MCF 10A (cell line): ENCODE data around the gene HECTD2. TPM values are rescaled to one million over a fixed set of nuclear protein-coding genes. Genes with fewer than 3 reads are reported as not detected.

Experiments used
- BruUV-seq: library from RNA; stranded (reverse); fragments of 400-500 nt; replicated peaks from 2 replicates; lab custom pipeline; 2021; lab: Mats Ljungman, UMichigan
- CTCF ChIA-PET: fragments of 300-600 bp; sonication (Branson Sonifier 250); formaldehyde crosslinking; extraction: SDS; loops from one replicate; lab custom pipeline; 2021; ENCODE audit warnings: antibody characterized with exemption, inconsistent platforms; lab: Yijun Ruan, JAX
- POLR2A ChIA-PET: fragments of 300-600, 350-650 bp; sonication (Branson Sonifier 250); formaldehyde crosslinking; extraction: SDS; loops from one replicate; lab custom pipeline; 2020; ENCODE audit warnings: antibody characterized with exemption, inconsistent platforms; lab: Yijun Ruan, JAX
- DNase-seq: peaks from one replicate; pipeline ENCODE4 v3.0.0-alpha.2; 2018; ENCODE audit not compliant: unreplicated experiment
- H3K27ac Mint-ChIP-seq: one replicate; pipeline ENCODE4 v1.8.0; 2022; ENCODE audit warnings: mild to moderate bottlenecking, low read depth, mixed read lengths; ENCODE audit not compliant: unreplicated experiment
- H3K27me3 Mint-ChIP-seq: one replicate; pipeline ENCODE4 v1.8.0; 2022; ENCODE audit warnings: mixed read lengths; ENCODE audit not compliant: insufficient read depth, unreplicated experiment
- H3K36me3 Mint-ChIP-seq: one replicate; pipeline ENCODE4 v1.8.0; 2022; ENCODE audit warnings: mild to moderate bottlenecking, moderate library complexity, mixed read lengths; ENCODE audit not compliant: insufficient read depth, unreplicated experiment
- H3K4me1 Mint-ChIP-seq: one replicate; pipeline ENCODE4 v1.8.0; 2022; ENCODE audit warnings: mixed read lengths; ENCODE audit not compliant: insufficient read depth, unreplicated experiment
- H3K4me3 Mint-ChIP-seq: one replicate; pipeline ENCODE4 v1.8.0; 2022; ENCODE audit warnings: mild to moderate bottlenecking, moderate library complexity, mixed read lengths; ENCODE audit not compliant: unreplicated experiment
- H3K9me3 Mint-ChIP-seq: one replicate; pipeline ENCODE4 v1.8.0; 2022; ENCODE audit warnings: mixed read lengths; ENCODE audit not compliant: unreplicated experiment
- intact Hi-C: fragments of 100-400 bp; cut with micrococcal nuclease; formaldehyde crosslinking; loops from 2 replicates; pipeline ENCODE4 v1.14.1; 2022
- total RNA-seq: library from RNA; stranded (reverse); gene quantifications from 2 replicates; pipeline ENCODE4 v1.2.3, GENCODE V29; 2022
- TF ChIP-seq, protein P1 (sequence below): fragments of 200-600 bp; IDR thresholded peaks from one replicate; pipeline ENCODE4 v1.8.0; 2022; ENCODE audit warnings: antibody characterized with exemption, mild to moderate bottlenecking; ENCODE audit not compliant: unreplicated experiment

HECTD2 gene
- total RNA-seq, 1 experiment from 2014 or later, result 5.9 TPM

DNA sequence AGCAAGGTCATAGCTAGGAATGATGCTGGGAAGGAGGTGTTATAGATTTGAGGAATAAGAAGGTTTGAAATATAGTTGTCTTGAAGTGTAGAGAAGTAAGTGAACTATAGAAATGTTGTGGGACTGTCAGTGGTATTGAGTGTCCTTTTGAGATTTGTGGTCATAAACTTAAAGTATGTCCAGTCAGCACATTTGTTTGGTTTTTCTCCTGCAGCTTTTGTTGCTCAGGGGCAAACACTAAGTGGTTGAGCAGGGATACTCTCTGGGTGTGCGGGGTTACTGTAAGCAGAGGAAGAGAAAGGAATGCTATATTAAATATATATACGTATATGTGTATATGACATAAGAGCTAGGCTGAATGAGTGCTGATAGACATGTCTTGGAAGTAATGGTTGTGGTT lies 67.1 kb downstream of the HECTD2 start:
- H3K9me3 Mint-ChIP-seq, result no peaks in the 10 kb centered on the region
- no peak overlapping the region for H3K27ac Mint-ChIP-seq
- H3K36me3 Mint-ChIP-seq, result no peaks in the 10 kb centered on the region
- intact Hi-C loops, result no loop called here
- TF ChIP-seq, protein P1, sequence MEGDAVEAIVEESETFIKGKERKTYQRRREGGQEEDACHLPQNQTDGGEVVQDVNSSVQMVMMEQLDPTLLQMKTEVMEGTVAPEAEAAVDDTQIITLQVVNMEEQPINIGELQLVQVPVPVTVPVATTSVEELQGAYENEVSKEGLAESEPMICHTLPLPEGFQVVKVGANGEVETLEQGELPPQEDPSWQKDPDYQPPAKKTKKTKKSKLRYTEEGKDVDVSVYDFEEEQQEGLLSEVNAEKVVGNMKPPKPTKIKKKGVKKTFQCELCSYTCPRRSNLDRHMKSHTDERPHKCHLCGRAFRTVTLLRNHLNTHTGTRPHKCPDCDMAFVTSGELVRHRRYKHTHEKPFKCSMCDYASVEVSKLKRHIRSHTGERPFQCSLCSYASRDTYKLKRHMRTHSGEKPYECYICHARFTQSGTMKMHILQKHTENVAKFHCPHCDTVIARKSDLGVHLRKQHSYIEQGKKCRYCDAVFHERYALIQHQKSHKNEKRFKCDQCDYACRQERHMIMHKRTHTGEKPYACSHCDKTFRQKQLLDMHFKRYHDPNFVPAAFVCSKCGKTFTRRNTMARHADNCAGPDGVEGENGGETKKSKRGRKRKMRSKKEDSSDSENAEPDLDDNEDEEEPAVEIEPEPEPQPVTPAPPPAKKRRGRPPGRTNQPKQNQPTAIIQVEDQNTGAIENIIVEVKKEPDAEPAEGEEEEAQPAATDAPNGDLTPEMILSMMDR, result no peak
- no peaks in the 10 kb centered on the region for H3K27me3 Mint-ChIP-seq
- ChIA-PET CTCF (no interaction called here), POLR2A (interaction anchor here (1.0 kb wide), 1 partner anchor 9 kb away, joined by 3 read pairs; no protein-coding TSS in a partner anchor)
- no peak for DNase-seq
- H3K4me1 Mint-ChIP-seq, result no peaks in the 10 kb centered on the region
- no peak overlapping the region for H3K4me3 Mint-ChIP-seq
- no TSS peak for BruUV-seq

GRCh38 chr10:91479583-91479982 lies 69.4 kb downstream of the HECTD2 start:
- intact Hi-C loops, result no loop called here
- no peaks in the 10 kb centered on the region for H3K4me1 Mint-ChIP-seq
- no peak overlapping the region for H3K27ac Mint-ChIP-seq
- ChIA-PET CTCF (no interaction called here), POLR2A (interaction anchor here (1.2 kb wide), 1 partner anchor 156 kb away, joined by 4 read pairs; no protein-coding TSS in a partner anchor)
- TF ChIP-seq, protein P1, result no peak
- peaks cover 5% of the 10 kb centered on the region for H3K36me3 Mint-ChIP-seq
- no peaks in the 10 kb centered on the region for H3K27me3 Mint-ChIP-seq
- BruUV-seq, result no TSS peak
- H3K9me3 Mint-ChIP-seq, result no peaks in the 10 kb centered on the region
- no peak for DNase-seq
- H3K4me3 Mint-ChIP-seq, result no peak overlapping the region

DNA sequence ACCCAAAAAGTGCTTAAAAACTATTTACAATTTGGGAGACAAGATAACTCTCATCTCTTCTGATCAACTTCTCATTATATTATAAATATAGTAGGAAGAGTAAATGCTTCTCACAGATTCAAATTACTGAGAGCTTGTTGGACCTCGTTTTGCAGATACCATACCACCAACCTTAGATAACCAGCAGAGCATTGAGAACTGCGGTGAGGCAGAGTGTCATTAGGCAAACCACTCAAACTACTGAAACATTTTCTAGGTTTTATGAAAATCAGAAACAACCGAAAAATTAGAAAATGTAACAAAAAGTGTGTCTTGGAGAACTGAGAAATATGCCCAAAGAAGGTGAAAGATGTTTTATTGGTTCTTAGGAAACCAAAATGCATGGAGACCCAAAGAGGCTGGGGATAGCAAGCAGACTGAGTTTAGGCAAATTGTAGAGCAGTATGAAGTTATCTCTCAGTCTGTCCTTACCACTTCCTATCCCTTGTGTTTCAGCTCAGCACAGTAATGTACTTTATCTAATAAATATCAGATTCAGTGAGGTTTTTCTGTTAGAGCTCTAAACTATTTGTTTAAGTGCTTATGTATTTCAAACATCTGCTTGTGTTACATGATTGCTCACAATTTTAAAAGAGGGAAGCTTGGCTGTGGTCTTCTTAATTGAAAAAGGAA lies 77.9 kb downstream of the HECTD2 start:
- DNase-seq, result no peak
- CTCF ChIA-PET, result interaction anchor here (0.5 to 2.9 kb wide), 5 partner anchors 147 to 482 kb away, joined by 3 to 21 read pairs (median 5); no protein-coding TSS in a partner anchor
- no peaks in the 10 kb centered on the region for H3K9me3 Mint-ChIP-seq
- intact Hi-C loops, result loop anchor here (5.0 kb wide), 1 partner anchor 191 kb away; no protein-coding TSS in a partner anchor
- H3K27me3 Mint-ChIP-seq, result no peaks in the 10 kb centered on the region
- H3K4me3 Mint-ChIP-seq, result no peak overlapping the region
- TF ChIP-seq, protein P1, result no peak
- no peak overlapping the region for H3K27ac Mint-ChIP-seq
- peaks cover 5% of the 10 kb centered on the region for H3K36me3 Mint-ChIP-seq
- POLR2A ChIA-PET, result interaction anchor here (1.0 kb wide), 1 partner anchor 11 kb away, joined by 3 read pairs; no protein-coding TSS in a partner anchor
- no peaks in the 10 kb centered on the region for H3K4me1 Mint-ChIP-seq
- no TSS peak for BruUV-seq

DNA sequence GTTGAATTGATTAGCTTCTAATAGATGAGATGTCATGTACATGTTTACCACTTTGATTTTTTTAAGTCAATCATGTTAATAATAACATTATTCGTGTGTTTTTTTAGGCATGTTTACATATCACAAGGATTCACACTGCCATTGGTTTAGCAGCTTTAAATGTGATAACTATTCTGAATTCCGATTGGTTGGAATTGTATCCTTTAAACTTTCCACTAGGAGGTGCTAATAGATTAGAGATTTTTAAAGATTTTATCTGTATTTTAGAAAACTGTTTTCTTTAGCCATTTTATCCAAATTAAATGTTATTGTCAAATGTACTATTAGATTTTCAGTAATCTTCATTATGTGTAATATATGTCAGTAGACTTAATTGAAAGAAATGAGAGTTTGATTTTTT lies 83.2 kb downstream of the HECTD2 start:
- no peaks in the 10 kb centered on the region for H3K36me3 Mint-ChIP-seq
- TF ChIP-seq, protein P1, result peak; percentile 36
- no peaks in the 10 kb centered on the region for H3K27me3 Mint-ChIP-seq
- POLR2A ChIA-PET, result interaction anchor here (0.7 to 3.4 kb wide), 3 partner anchors 143 to 482 kb away, joined by 3 to 18 read pairs (median 4); no protein-coding TSS in a partner anchor
- intact Hi-C loops, result loop anchor here (1.0 to 10.0 kb wide), 5 partner anchors 104 to 421 kb away; no protein-coding TSS in a partner anchor
- no peak overlapping the region for H3K27ac Mint-ChIP-seq
- peak; percentile 43 for DNase-seq
- no peaks in the 10 kb centered on the region for H3K4me1 Mint-ChIP-seq
- CTCF ChIA-PET, result interaction anchor here (0.6 to 6.3 kb wide), 14 partner anchors 16 to 285 kb away, joined by 3 to 106 read pairs (median 4); partner anchors contain the start of gene PPP1R3C
- H3K4me3 Mint-ChIP-seq, result no peak overlapping the region
- no TSS peak for BruUV-seq
- no peaks in the 10 kb centered on the region for H3K9me3 Mint-ChIP-seq
